IMR-90 (cell line): ENCODE data around the gene MIER2. TPM values are rescaled to one million over a fixed set of nuclear protein-coding genes. Genes with fewer than 3 reads are reported as not detected.

Source experiments
- ATAC-seq: fragments of 200-7000 bp; cut with Tn5 transposase; 2 replicates; pipeline ENCODE4 v1.9.1; 2020; ENCODE audit warnings: low read depth, mild to moderate bottlenecking, moderate library complexity
- BruUV-seq: library from RNA; stranded (reverse); fragments of 400-500 nt; replicated peaks from 2 replicates; lab custom pipeline; 2021; lab: Mats Ljungman, UMichigan
- CTCF ChIA-PET: fragments of 300-600 bp; formaldehyde crosslinking; extraction: SDS; loops from one replicate; lab custom pipeline; 2021; ENCODE audit warnings: antibody characterized with exemption; lab: Yijun Ruan, JAX
- POLR2A ChIA-PET: fragments of 300-600 bp; sonication (Branson Sonifier 250); formaldehyde crosslinking; loops from one replicate; lab custom pipeline; 2022; ENCODE audit warnings: antibody characterized with exemption; ENCODE audit not compliant: unreplicated experiment; lab: Charles Lee
- DNase-seq: peaks from one replicate; pipeline ENCODE4 v3.0.0; 2013
- H2AFZ ChIP-seq: replicated peaks from 2 replicates; pipeline ENCODE3; 2013; ENCODE audit warnings: low read length, mild to moderate bottlenecking; ENCODE audit not compliant: poor library complexity
- H2AK5ac ChIP-seq: 2 replicates; pipeline ENCODE4 v1.6.1; 2013; ENCODE audit warnings: low read depth, low read length, inconsistent platforms
- H2AK9ac ChIP-seq: replicated peaks from 2 replicates; pipeline ENCODE3; 2013; ENCODE audit warnings: mild to moderate bottlenecking, low read depth, low read length, moderate library complexity; ENCODE audit not compliant: poor library complexity
- H2BK120ac ChIP-seq: 2 replicates; pipeline ENCODE4 v1.6.1; 2013; ENCODE audit warnings: low read depth, low read length, inconsistent platforms
- H2BK15ac ChIP-seq: 3 replicates; pipeline ENCODE4 v1.6.1; 2013; ENCODE audit warnings: low read depth, low read length, inconsistent platforms
- H2BK20ac ChIP-seq: 2 replicates; pipeline ENCODE4 v1.6.1; 2013; ENCODE audit warnings: low read depth, mild to moderate bottlenecking, inconsistent platforms, low read length, moderate library complexity
- H2BK5ac ChIP-seq: 2 replicates; pipeline ENCODE4 v1.6.1; 2013; ENCODE audit warnings: mild to moderate bottlenecking, low read depth, low read length, inconsistent platforms; ENCODE audit not compliant: poor library complexity, severe bottlenecking
- H3K14ac ChIP-seq: replicated peaks from 2 replicates; pipeline ENCODE4 v1.6.1; 2013; ENCODE audit warnings: low read depth, low read length, inconsistent platforms
- H3K18ac ChIP-seq: 2 replicates; pipeline ENCODE4 v1.6.1; 2013; ENCODE audit warnings: low read depth, low read length, control low read depth
- H3K23ac ChIP-seq: 2 replicates; pipeline ENCODE4 v1.6.1; 2013; ENCODE audit warnings: low read depth, low read length, inconsistent platforms
- H3K27ac ChIP-seq: 2 replicates; pipeline ENCODE4 v1.5.1; 2013; ENCODE audit warnings: mild to moderate bottlenecking, control low read depth, low read length; ENCODE audit not compliant: insufficient read depth
- H3K27me3 ChIP-seq: 2 replicates; pipeline ENCODE4 v1.6.1; 2013; ENCODE audit warnings: low read length; ENCODE audit not compliant: control insufficient read depth, insufficient read depth
- H3K36me3 ChIP-seq: 2 replicates; pipeline ENCODE4 v1.6.1; 2013; ENCODE audit warnings: low read length, mixed read lengths; ENCODE audit not compliant: control insufficient read depth, insufficient read depth
- H3K4ac ChIP-seq: 2 replicates; pipeline ENCODE4 v1.6.1; 2013; ENCODE audit warnings: low read depth, low read length, inconsistent platforms
- H3K4me1 ChIP-seq: 2 replicates; pipeline ENCODE4 v1.6.1; 2013; ENCODE audit warnings: low read length, mixed read lengths; ENCODE audit not compliant: control insufficient read depth, insufficient read depth
- H3K4me2 ChIP-seq: 2 replicates; pipeline ENCODE4 v1.6.1; 2013; ENCODE audit warnings: low read depth, mild to moderate bottlenecking, control low read depth, low read length, moderate library complexity
- H3K4me3 ChIP-seq: 2 replicates; pipeline ENCODE4 v1.5.1; 2013; ENCODE audit warnings: low read depth, mild to moderate bottlenecking, control low read depth, low read length, moderate library complexity; ENCODE audit not compliant: insufficient read depth
- H3K56ac ChIP-seq: 2 replicates; pipeline ENCODE4 v1.6.1; 2013; ENCODE audit warnings: low read length, inconsistent platforms; ENCODE audit not compliant: insufficient read depth; ENCODE audit errors: extremely low read depth
- H3K79me1 ChIP-seq, 2 experiments: 2 replicates each; pipeline ENCODE4 v1.6.1; 2013; ENCODE audit warnings: low read length in 2 of 2, inconsistent platforms in 1 of 2, low read depth in 1 of 2
- H3K9ac ChIP-seq: 2 replicates; pipeline ENCODE4 v1.6.1; 2013; ENCODE audit warnings: low read depth, low read length, control low read depth
- H3K9me1 ChIP-seq: 2 replicates; pipeline ENCODE4 v1.6.1; 2013; ENCODE audit warnings: low read length, inconsistent platforms; ENCODE audit not compliant: insufficient read depth
- H3K9me3 ChIP-seq: 2 replicates; pipeline ENCODE4 v1.6.1; 2013; ENCODE audit warnings: low read length; ENCODE audit not compliant: control insufficient read depth, insufficient read depth
- H4K20me1 ChIP-seq: 2 replicates; pipeline ENCODE4 v1.6.1; 2013; ENCODE audit warnings: low read length, inconsistent platforms; ENCODE audit not compliant: insufficient read depth
- H4K5ac ChIP-seq: 2 replicates; pipeline ENCODE4 v1.6.1; 2013; ENCODE audit warnings: mild to moderate bottlenecking, low read depth, low read length, control low read depth
- H4K8ac ChIP-seq, 2 experiments: 2 replicates each; pipeline ENCODE4 v1.6.1; 2013; ENCODE audit warnings: low read depth in 2 of 2, low read length in 2 of 2, control low read depth in 1 of 2, inconsistent platforms in 1 of 2
- H4K91ac ChIP-seq: 2 replicates; pipeline ENCODE4 v1.6.1; 2013; ENCODE audit warnings: low read depth, low read length, inconsistent platforms; ENCODE audit not compliant: insufficient read depth
- MAFK ChIP-seq: IDR thresholded peaks from 2 replicates; pipeline ENCODE4 v1.6.1; 2012; ENCODE audit warnings: low read depth, low read length, improper control_type of control experiment
- NFE2L2 ChIP-seq: fragments of 150-350 bp; IDR thresholded peaks from 2 replicates; pipeline ENCODE4 v1.6.1; 2016; ENCODE audit warnings: low read depth, mild to moderate bottlenecking, low read length
- WGBS, 2 experiments: methylation state at CpG; one replicate each; pipeline versions ENCODE4 v1.1.5 to v1.1.7; 2013; ENCODE audit warnings: missing lambda C conversion rate in 2 of 2; ENCODE audit not compliant: insufficient read length in 1 of 2; ENCODE audit errors: extremely low coverage in 2 of 2; 5-methylcytosine and 5-hydroxymethylcytosine counted together
- dilution Hi-C: fragments of 300-500 bp; cut with HindIII; formaldehyde crosslinking; loops from one replicate; pipeline ENCODE4 v1.14.3; 2018; ENCODE audit warnings: low sequenced_read_pairs; ENCODE audit not compliant: unreplicated experiment
- in situ Hi-C: fragments of 300-500 bp; cut with MboI; formaldehyde crosslinking; loops from 3 replicates; pipeline ENCODE4 v1.14.3; 2019; ENCODE audit warnings: low sequenced_read_pairs, inconsistent platforms, mixed read lengths
- intact Hi-C: fragments of 100-400 bp; cut with micrococcal nuclease; formaldehyde crosslinking; loops from 2 replicates; pipeline ENCODE4 v1.10.0; 2022
- polyA plus RNA-seq, 3 experiments: library from polyadenylated mRNA; depleted of rRNA; stranded (reverse); fragments of >200 nt; gene quantifications; 2 replicates each; pipeline ENCODE4 v1.2.3, GENCODE V29; 2012; ENCODE audit warnings: low replicate concordance in 1 of 3
- total RNA-seq: library from RNA; depleted of rRNA; stranded (reverse); fragments of >200 nt; gene quantifications from 2 replicates; pipeline ENCODE4 v1.2.3, GENCODE V29; 2012

Gene MIER2
- total and polyA plus RNA-seq, 2 of the 4 experiments (the other 2 are of a cell fraction): 28.0 to 28.4 TPM

- Histone ChIP-seq H3K18ac (no peak overlapping the region), H2BK15ac (no peak overlapping the region), H2BK20ac (no peak overlapping the region), H3K23ac (no peak overlapping the region), H4K20me1 (no peaks in the 10 kb centered on the region), H3K9me3 (peaks cover 7% of the 10 kb centered on the region; the same call in 1 of the 2 replicates), H3K4me1 (no peaks in the 10 kb centered on the region), H3K9ac (no peak overlapping the region), H3K79me1 (no peaks in the 10 kb centered on the region), H3K4me2 (no peak overlapping the region), H3K14ac (no peak overlapping the region), H2BK120ac (no peak overlapping the region), H3K56ac (no peak overlapping the region), H3K36me3 (no peaks in the 10 kb centered on the region), H3K9me1 (no peaks in the 10 kb centered on the region), H4K91ac (no peak overlapping the region), H3K4ac (no peak overlapping the region), H3K4me3 (no peak overlapping the region), H3K27ac (no peak overlapping the region), H3K27me3 (peaks cover 8% of the 10 kb centered on the region), H2BK5ac (no peak overlapping the region), H4K8ac (no peak overlapping the region), H2AK5ac (no peak overlapping the region), H2AFZ (no peak overlapping the region), H2AK9ac (no peak overlapping the region), H4K5ac (no peak overlapping the region)
- intact Hi-C loops (no loop called here), in situ Hi-C loops (no loop called here), dilution Hi-C loops (no loop called here)
- POLR2A ChIA-PET: no interaction called here
- DNase-seq (no peak), ATAC-seq (no peak)
- WGBS, 2 experiments: 81% methylated on average over 26 of the region's 30 CpGs; no CpG with 5 or more reads in 1 of the 2 experiments
- BruUV-seq: no TSS peak
- no peak for TF ChIP-seq NFE2L2
- no peak for TF ChIP-seq MAFK
- CTCF ChIA-PET: no interaction called here
Observed at GRCh38 chr19:391726-392374, 47.3 kb upstream of the MIER2 start.
